ENCODE results near the gene MED22. TPM values are rescaled to one million over a fixed set of nuclear protein-coding genes. Genes with fewer than 3 reads are reported as not detected.
"Not testable (repeated sequence)": the region's sequence is repeated elsewhere in the genome, so short reads cannot be mapped to it uniquely, and the experiment has no call there.

Gene MED22
- total RNA-seq, 4 donors from 2014 or later = 21.5 to 50.5 (median 25.4) TPM

DNA sequence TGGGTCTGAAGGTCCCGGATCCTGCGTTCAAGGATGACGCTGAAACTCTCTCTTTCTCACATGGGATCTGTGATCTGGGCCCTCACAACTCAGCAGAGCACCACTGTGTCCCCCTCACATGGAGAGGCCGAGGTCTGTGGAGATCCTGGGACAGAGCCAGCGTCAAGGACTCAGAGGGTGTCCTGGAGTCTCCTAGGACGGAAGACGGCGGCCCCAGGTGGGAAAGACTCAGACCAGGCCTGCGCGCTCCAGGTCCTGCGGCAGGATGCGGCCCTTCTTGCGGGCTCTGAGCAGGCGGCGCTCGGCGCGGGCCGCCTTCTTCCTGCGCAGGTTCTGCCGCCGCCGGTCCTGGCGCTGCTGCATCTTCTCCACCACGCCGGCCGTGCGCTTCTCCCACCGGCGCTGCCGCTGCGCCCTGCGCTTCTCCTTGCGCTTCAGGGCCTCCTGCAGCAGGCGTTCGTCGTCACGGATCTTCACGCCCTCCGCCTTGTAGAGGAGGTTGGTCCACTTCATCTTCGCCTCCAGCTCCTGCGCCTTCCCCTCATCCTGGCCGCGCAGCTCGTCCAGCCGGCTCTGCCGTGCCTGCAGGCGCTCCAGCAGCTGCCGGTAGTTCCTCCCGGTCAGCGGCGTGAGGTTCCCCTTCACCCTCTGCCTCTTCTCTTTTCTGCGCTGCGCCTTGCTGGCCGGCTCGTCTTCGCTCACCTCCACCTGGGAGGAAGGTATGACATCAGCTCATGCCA is 16.1 kb downstream of the MED22 start:
- in situ Hi-C loops (cut with MboI; ENCODE audit: low pct_ligation_motif_present in 1 of 4, low pct_unique_long_range_greater_than_20kb in 1 of 4, low sequenced_read_pairs in 3 of 4) = loop anchor here in 1 of 4 donors (25.0 kb wide), 1 partner anchor 295 kb away; the partner anchor contains the start of gene GTF3C5
- Histone ChIP-seq H3K4me1 (peaks cover 11 to 32% (median 30%) of the 10 kb centered on the region in 4 donors), H3K36me3 (peaks cover 0 to 38% (median 20%) of the 10 kb centered on the region in 4 donors), H3K27me3 (no peaks in the 10 kb centered on the region), H3K4me3 (no peak overlapping the region), H3K27ac (no peak overlapping the region), H3K9me3 (no peaks in the 10 kb centered on the region)
- 98% methylated on average over 57 of the region's 57 CpGs; no CpG with 5 or more reads in 1 of the 2 donors for WGBS, 2 donors (ENCODE audit: low coverage in 1 of 2)
- intact Hi-C loops (cut with DNase I; ENCODE audit: low total_unique reads) = no loop called here
- no peak for DNase-seq
- no peak for TF ChIP-seq EP300 (IDR thresholded peaks at IDR 0.05; ENCODE audit: low read depth)
- no peak for TF ChIP-seq POLR2AphosphoS5 (IDR thresholded peaks at IDR 0.05)
- TF ChIP-seq POLR2A (IDR thresholded peaks at IDR 0.05) = no peak
- TF ChIP-seq, protein P1, sequence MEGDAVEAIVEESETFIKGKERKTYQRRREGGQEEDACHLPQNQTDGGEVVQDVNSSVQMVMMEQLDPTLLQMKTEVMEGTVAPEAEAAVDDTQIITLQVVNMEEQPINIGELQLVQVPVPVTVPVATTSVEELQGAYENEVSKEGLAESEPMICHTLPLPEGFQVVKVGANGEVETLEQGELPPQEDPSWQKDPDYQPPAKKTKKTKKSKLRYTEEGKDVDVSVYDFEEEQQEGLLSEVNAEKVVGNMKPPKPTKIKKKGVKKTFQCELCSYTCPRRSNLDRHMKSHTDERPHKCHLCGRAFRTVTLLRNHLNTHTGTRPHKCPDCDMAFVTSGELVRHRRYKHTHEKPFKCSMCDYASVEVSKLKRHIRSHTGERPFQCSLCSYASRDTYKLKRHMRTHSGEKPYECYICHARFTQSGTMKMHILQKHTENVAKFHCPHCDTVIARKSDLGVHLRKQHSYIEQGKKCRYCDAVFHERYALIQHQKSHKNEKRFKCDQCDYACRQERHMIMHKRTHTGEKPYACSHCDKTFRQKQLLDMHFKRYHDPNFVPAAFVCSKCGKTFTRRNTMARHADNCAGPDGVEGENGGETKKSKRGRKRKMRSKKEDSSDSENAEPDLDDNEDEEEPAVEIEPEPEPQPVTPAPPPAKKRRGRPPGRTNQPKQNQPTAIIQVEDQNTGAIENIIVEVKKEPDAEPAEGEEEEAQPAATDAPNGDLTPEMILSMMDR (IDR thresholded peaks at IDR 0.05) = no peak

- Histone ChIP-seq H3K27ac (no peak overlapping the region), H3K27me3 (no peaks in the 10 kb centered on the region), H3K36me3 (peaks cover 0 to 38% (median 20%) of the 10 kb centered on the region in 4 donors), H3K4me3 (no peak overlapping the region), H3K9me3 (no peaks in the 10 kb centered on the region), H3K4me1 (peaks cover 11 to 26% (median 25%) of the 10 kb centered on the region in 4 donors)
- no peak for TF ChIP-seq POLR2AphosphoS5 (IDR thresholded peaks at IDR 0.05)
- TF ChIP-seq POLR2A (IDR thresholded peaks at IDR 0.05) = no peak
- TF ChIP-seq, protein P1 (IDR thresholded peaks at IDR 0.05) = no peak
- TF ChIP-seq EP300 (IDR thresholded peaks at IDR 0.05; ENCODE audit: low read depth) = no peak
- 83% methylated on average over 18 of the region's 19 CpGs; no CpG with 5 or more reads in 1 of the 2 donors for WGBS, 2 donors (ENCODE audit: low coverage in 1 of 2)
- no peak for DNase-seq
- intact Hi-C loops (cut with DNase I; ENCODE audit: low total_unique reads) = no loop called here
- in situ Hi-C loops (cut with MboI; ENCODE audit: low pct_ligation_motif_present in 1 of 4, low pct_unique_long_range_greater_than_20kb in 1 of 4, low sequenced_read_pairs in 3 of 4) = loop anchor here in 1 of 4 donors (25.0 kb wide), 1 partner anchor 294 kb away; the partner anchor contains the start of gene GTF3C5
Measured at GRCh38 chr9:133331221-133331620, 16.7 kb downstream of the MED22 start.

- H3K27me3 ChIP-seq, H3K27ac ChIP-seq, H3K9me3 ChIP-seq, H3K4me3 ChIP-seq: not testable (repeated sequence)
- Histone ChIP-seq H3K4me1 (peaks cover 11 to 17% (median 15%) of the 10 kb centered on the region in 4 donors), H3K36me3 (peaks cover 0 to 38% (median 20%) of the 10 kb centered on the region in 4 donors)
- peak; percentile 66 for DNase-seq
- TF ChIP-seq, protein P1 (IDR thresholded peaks at IDR 0.05) = peak; percentile 52 to 87 (median 64)
- intact Hi-C loops (cut with DNase I; ENCODE audit: low total_unique reads) = loop anchor here (1.0 kb wide), 1 partner anchor 27 kb away; no protein-coding TSS in a partner anchor
- in situ Hi-C loops (cut with MboI; ENCODE audit: low pct_ligation_motif_present in 1 of 4, low pct_unique_long_range_greater_than_20kb in 1 of 4, low sequenced_read_pairs in 3 of 4) = loop anchor here in 3 of 4 donors (10.0 to 25.0 kb wide), 2 partner anchors 145 to 292 kb away; partner anchors contain the start of gene GTF3C5 (in 1 of the 3)
- 48 to 74% methylated on average over 10 to 21 of the region's 21 CpGs for WGBS, 2 donors (ENCODE audit: low coverage in 1 of 2)
Measured at GRCh38 chr9:133329306-133330156, 18.4 kb downstream of the MED22 start.

Data from transverse colon (tissue), 4 donors.